ENCODE data around the gene CD96. TPM values are rescaled to one million over a fixed set of nuclear protein-coding genes. Genes with fewer than 3 reads are reported as not detected.

CD96 gene
- polyA plus RNA-seq, 1 donor from 2014 or later = not detected

- no peak for TF ChIP-seq MXI1 (conservative IDR thresholded peaks at IDR 0.05; ENCODE audit: poor library complexity, severe bottlenecking)
- no peak for TF ChIP-seq POLR2AphosphoS5 (IDR thresholded peaks at IDR 0.05)
- no peak for TF ChIP-seq SMC3 (conservative IDR thresholded peaks at IDR 0.05; ENCODE audit: poor library complexity)
- TF ChIP-seq EZH2 (IDR thresholded peaks at IDR 0.05; ENCODE audit: borderline replicate concordance, insufficient read depth, low read length, poor library complexity, severe bottlenecking) = no peak
- TF ChIP-seq RAD21 (conservative IDR thresholded peaks at IDR 0.05) = no peak
- no peak for TF ChIP-seq EP300 (conservative IDR thresholded peaks at IDR 0.05; ENCODE audit: poor library complexity, severe bottlenecking)
- TF ChIP-seq REST (IDR thresholded peaks at IDR 0.05; ENCODE audit: borderline replicate concordance) = no peak
- TF ChIP-seq TAF1 (IDR thresholded peaks at IDR 0.05; ENCODE audit: low read depth) = no peak
- no peak for TF ChIP-seq CTCF (IDR thresholded peaks at IDR 0.05; ENCODE audit: poor library complexity, severe bottlenecking)
- Histone ChIP-seq H3K9me3 (ENCODE audit: low read length) (no peaks in the 10 kb centered on the region), H3K27me3 (ENCODE audit: insufficient read depth, low read depth, low read length) (no peaks in the 10 kb centered on the region), H3K4me3 (ENCODE audit: low read length) (no peak overlapping the region), H4K20me1 (ENCODE audit: insufficient read depth) (no peaks in the 10 kb centered on the region), H3K4me2 (ENCODE audit: low read length) (no peak overlapping the region), H3K9me2 (ENCODE audit: insufficient read depth, low read length) (no peaks in the 10 kb centered on the region), H3K36me3 (ENCODE audit: insufficient read depth, low read length) (no peaks in the 10 kb centered on the region), H3F3A (ENCODE audit: insufficient read depth, low read length, poor library complexity, severe bottlenecking) (no peaks in the 10 kb centered on the region), H3K9ac (ENCODE audit: low read length) (no peak overlapping the region), H2AFZ (ENCODE audit: low read depth, low read length) (no peak overlapping the region), H3K27ac (ENCODE audit: low read length) (no peak overlapping the region), H3K79me2 (replicated peaks; ENCODE audit: insufficient read depth, low read length) (no peaks in the 10 kb centered on the region)
Observed at GRCh38 chr3:111534701-111535100, 7.3 kb upstream of the CD96 start.

- H3K9me3 ChIP-seq (ENCODE audit: low read length) = no peaks in the 10 kb centered on the region
- TF ChIP-seq REST (IDR thresholded peaks at IDR 0.05; ENCODE audit: borderline replicate concordance) (no peak), EZH2 (IDR thresholded peaks at IDR 0.05; ENCODE audit: borderline replicate concordance, insufficient read depth, low read length, poor library complexity, severe bottlenecking) (no peak), CTCF (IDR thresholded peaks at IDR 0.05; ENCODE audit: poor library complexity, severe bottlenecking) (no peak), POLR2AphosphoS5 (IDR thresholded peaks at IDR 0.05) (no peak), RAD21 (conservative IDR thresholded peaks at IDR 0.05) (no peak), SMC3 (conservative IDR thresholded peaks at IDR 0.05; ENCODE audit: poor library complexity) (no peak), MXI1 (conservative IDR thresholded peaks at IDR 0.05; ENCODE audit: poor library complexity, severe bottlenecking) (no peak)
- no peak overlapping the region for H3K27ac ChIP-seq (ENCODE audit: low read length)
- no peak overlapping the region for H3K4me2 ChIP-seq (ENCODE audit: low read length)
- H3K27me3 ChIP-seq (ENCODE audit: insufficient read depth, low read depth, low read length) = no peaks in the 10 kb centered on the region
- H3K9ac ChIP-seq (ENCODE audit: low read length) = no peak overlapping the region
- no peaks in the 10 kb centered on the region for H3K9me2 ChIP-seq (ENCODE audit: insufficient read depth, low read length)
- H3F3A ChIP-seq (ENCODE audit: insufficient read depth, low read length, poor library complexity, severe bottlenecking) = no peaks in the 10 kb centered on the region
- H3K4me3 ChIP-seq (ENCODE audit: low read length) = no peak overlapping the region
- no peaks in the 10 kb centered on the region for H3K79me2 ChIP-seq (replicated peaks; ENCODE audit: insufficient read depth, low read length)
- no peak overlapping the region for H2AFZ ChIP-seq (ENCODE audit: low read depth, low read length)
- no peaks in the 10 kb centered on the region for H4K20me1 ChIP-seq (ENCODE audit: insufficient read depth)
- H3K36me3 ChIP-seq (ENCODE audit: insufficient read depth, low read length) = no peaks in the 10 kb centered on the region
Observed at GRCh38 chr3:111538111-111538510, 3.9 kb upstream of the CD96 start.
